Transverse colon (tissue), 4 donors: ENCODE data around the gene PRKCZ.

ENCODE experiments used
- POLR2A ChIP-seq: fragments of 450-650 bp; IDR thresholded peaks from one replicate; pipeline ENCODE4 v1.6.1; 2016; ENCODE audit warnings: antibody characterized with exemption, mild to moderate bottlenecking, moderate library complexity
- POLR2AphosphoS5 ChIP-seq, 3 donors: sonication (generic); formaldehyde crosslinking; IDR thresholded peaks; one replicate each; pipeline ENCODE4 v1.6.1; 2016; ENCODE audit warnings: antibody characterized with exemption in 3 of 3
- TF ChIP-seq, protein P1 (sequence below), 5 experiments: fragments of 200-600 bp in 3 of 5; fragments of 450-650 bp in 2 of 5; sonication (generic) in 3 of 5; IDR thresholded peaks; 1 replicate in 2 of 5; 2 replicates in 3 of 5; pipeline ENCODE4 v1.5.1; 2016 to 2017; ENCODE audit warnings: antibody characterized with exemption in 5 of 5, inconsistent platforms in 3 of 5, mild to moderate bottlenecking in 2 of 5, moderate library complexity in 1 of 5

DNA sequence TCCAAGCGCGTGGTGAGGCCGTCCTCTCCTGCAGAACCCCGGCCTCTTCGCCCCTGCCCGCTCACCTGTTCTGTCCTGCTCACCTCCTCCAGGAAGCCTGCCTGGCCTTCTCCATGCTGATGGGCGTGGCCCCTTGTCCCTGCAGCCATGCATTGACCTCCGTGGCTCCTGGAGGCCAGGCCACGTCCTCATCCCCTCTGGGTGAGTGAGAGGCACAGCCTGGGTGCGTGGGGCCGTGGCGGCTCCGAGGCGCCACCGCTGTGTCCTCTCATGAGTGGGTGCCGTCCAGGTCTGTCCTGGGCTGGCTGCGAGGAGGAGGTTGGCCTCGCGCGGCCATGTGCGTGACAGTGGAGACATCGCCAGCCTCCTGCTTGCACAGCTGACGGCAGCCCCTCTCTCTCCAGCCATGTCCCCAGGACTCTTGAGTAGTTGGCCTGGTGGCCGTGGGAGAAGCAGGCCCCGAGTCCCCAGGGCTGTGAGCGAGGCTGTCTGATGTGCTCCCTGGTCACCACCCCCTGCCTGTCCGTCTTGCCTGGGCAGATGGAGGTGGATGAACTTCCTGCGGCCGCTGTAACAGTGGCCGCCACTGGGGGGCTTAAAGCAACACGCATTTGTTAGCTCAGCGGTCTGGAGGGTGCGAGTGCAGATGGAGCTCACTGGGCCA lies 58.1 kb downstream of the PRKCZ start:
- TF ChIP-seq, protein P1, sequence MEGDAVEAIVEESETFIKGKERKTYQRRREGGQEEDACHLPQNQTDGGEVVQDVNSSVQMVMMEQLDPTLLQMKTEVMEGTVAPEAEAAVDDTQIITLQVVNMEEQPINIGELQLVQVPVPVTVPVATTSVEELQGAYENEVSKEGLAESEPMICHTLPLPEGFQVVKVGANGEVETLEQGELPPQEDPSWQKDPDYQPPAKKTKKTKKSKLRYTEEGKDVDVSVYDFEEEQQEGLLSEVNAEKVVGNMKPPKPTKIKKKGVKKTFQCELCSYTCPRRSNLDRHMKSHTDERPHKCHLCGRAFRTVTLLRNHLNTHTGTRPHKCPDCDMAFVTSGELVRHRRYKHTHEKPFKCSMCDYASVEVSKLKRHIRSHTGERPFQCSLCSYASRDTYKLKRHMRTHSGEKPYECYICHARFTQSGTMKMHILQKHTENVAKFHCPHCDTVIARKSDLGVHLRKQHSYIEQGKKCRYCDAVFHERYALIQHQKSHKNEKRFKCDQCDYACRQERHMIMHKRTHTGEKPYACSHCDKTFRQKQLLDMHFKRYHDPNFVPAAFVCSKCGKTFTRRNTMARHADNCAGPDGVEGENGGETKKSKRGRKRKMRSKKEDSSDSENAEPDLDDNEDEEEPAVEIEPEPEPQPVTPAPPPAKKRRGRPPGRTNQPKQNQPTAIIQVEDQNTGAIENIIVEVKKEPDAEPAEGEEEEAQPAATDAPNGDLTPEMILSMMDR (IDR thresholded peaks at IDR 0.05): peak in 2 of 5 experiments; percentile 12 to 19
- TF ChIP-seq POLR2A: no peak
- no peak for TF ChIP-seq POLR2AphosphoS5 (IDR thresholded peaks at IDR 0.05)
